Measurements from ENCODE around the gene NBPF20.
"Not testable (repeated sequence)": the region's sequence is repeated elsewhere in the genome, so short reads cannot be mapped to it uniquely, and the experiment has no call there.

- TF ChIP-seq POLR2AphosphoS5 (IDR thresholded peaks at IDR 0.05; ENCODE audit: low read depth, low read length); POLR2A (IDR thresholded peaks at IDR 0.05; ENCODE audit: low read depth, low read length); TAF1 (IDR thresholded peaks at IDR 0.05; ENCODE audit: low read depth, low read length); PAX5 (IDR thresholded peaks at IDR 0.05; ENCODE audit: insufficient read depth, low read length, severe bottlenecking); SPI1 (IDR thresholded peaks at IDR 0.05; ENCODE audit: low read depth, low read length); POU2F2 (IDR thresholded peaks at IDR 0.05; ENCODE audit: low read depth, low read length): not testable (repeated sequence)
These were observed 27.1 kb upstream of the NBPF20 start for GRCh38 chr1:145452506-145452905.

Measured in GM12891 (cell line).